HUDEP-2 (cell line): Measurements from ENCODE around the gene COL18A1.

ENCODE experiments used
- DNase-seq, 76 experiments: peaks; one replicate each; lab custom pipeline; 2025; ENCODE audit not compliant: unreplicated experiment in 76 of 76; lab: John Stamatoyannopoulos, UW

The COL18A1 gene

DNA sequence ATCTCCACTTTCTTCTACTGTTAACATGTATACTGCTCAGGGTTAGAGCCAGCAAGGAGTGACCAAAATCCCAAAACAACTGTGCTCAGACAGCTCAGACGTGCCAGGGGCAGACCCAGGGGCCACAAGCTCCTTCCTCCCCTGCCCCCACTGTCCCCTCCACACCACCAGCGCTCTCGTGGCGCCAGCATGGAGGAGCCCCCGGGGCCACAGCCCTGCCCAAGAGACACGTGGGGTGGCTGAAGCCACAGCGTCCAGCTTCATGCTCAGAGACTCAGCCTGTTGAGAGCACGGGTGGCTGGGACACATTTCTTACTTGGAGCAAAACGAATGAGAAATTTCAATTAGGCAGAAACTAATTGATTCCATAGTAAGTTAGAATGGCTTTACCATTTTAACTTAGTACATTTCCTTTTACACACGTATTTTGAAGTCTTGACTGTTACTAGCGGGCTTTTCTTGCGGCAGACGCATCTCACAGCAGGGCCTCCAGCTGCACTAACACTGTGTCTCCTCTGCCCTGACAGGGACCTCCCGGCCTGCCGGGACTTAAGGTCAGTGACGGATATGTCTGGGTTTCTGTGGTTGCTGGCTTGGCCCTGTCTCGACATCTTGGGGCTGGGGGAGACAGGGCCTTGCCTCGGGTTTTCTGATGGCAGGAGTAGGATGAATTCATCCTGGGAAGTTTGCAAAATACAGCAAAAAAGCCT is 83.1 kb downstream of the COL18A1 start:
- no peak for DNase-seq

- DNase-seq = no peak
Measured at GRCh38 chr21:45488931-45489721, 84.2 kb downstream of the COL18A1 start.

DNA sequence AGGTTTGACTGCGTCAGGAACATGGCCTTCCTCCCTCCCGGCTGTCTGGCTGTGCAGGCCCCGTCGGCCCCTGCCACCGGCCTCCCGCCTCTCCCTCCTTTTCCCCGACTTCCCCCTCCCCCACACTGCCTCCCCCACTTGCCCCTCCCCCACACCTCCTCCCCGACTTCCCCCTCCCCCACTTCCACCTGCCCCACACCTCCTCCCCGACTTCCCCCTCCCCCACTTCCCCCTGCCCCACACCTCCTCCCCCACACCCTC is 84.7 kb downstream of the COL18A1 start:
- DNase-seq = no peak

DNA sequence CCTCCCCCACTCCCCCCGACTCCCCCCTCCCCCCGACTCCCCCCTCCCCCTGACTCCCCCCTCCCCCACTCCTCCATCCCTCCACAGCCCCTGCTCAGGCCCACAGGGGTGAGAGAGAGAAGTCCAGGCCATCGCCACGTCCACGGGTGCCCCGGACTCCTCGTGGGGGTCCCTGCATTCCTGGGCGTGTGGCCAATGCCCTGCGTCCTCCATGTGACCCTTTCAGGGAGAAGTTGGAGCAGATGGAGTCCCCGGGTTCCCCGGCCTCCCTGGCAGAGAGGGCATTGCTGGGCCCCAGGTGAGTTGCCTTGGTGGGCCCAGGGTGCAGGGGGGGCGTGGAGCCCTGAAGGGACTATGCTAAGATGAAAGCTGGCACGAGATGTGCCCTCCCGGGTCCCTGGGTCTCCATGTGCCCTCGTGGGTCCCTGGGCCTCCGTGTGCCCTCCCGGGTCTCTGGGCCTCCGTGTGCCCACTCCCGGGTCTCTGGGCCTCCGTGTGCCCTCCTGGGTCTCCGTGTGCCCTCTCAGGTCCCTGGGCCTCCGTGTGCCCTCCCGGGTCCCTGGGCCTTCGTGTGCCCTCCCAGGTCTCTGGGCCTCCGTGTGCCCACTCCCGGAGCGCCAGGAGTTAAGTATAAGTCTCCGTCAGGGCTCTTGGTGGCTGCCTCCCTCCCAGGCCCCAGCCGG is 85.2 kb downstream of the COL18A1 start:
- no peak for DNase-seq

- no peak for DNase-seq
Measured at GRCh38 chr21:45491056-45491455, 86.1 kb downstream of the COL18A1 start.

GRCh38 chr21:45491623-45492022 is 86.7 kb downstream of the COL18A1 start:
- DNase-seq = no peak

DNA sequence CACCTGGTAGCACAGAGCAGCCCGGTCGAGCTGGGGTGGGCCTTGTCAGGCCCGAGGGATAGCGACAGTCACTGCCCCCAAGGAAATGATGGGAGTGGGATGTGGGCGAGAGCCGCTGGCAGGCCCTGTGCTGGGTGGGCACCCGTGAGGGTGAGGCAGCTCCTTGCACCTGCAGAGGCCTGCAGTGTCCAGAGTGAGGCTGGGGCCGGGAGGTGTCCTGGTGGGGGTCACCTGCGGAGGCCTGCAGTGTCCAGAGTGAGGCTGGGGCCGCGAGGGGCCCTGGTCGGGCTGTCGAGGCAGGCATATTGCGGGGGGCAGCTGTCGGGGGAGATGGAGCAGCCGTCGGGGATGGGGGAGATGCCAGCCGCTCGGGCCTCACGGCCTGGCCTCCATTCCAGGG is 87.8 kb downstream of the COL18A1 start:
- DNase-seq = no peak

- no peak for DNase-seq
Measured at GRCh38 chr21:45493401-45494001, 88.5 kb downstream of the COL18A1 start.

DNA sequence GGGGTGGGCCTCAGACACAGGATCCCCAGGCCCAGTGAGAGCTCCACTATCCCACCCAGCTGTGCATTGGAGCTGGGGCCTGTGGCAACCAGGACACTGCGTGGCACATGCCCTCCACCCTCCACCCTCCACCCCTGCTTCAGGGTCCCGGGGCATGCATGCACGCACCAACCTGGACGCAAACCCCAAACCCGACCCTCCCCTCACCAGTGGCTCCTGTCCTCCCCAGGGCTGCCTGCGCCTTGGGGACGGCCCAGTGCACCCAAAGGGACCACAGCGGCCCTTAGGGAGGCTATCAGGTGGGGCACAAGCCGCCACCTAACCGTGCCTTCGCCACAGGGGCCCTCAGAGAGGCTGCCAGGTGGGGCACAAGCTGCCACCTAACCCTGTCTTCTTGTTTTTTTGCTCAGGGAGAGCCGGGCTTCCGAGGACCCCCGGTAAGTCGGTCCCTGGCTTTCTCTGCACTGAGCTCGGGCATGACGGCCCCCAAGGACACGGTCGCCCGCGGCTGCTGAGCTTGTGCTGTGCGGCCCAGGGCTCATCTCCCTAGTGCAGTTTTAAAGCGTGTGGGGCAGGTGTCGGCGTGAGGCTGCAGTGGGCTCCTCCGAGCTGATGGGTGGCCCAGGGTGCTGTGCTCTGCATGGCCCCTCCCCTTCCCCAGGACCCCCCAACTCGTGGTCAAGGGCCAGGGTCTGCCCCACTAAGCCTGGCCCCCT is 89.3 kb downstream of the COL18A1 start:
- DNase-seq = no peak

DNA sequence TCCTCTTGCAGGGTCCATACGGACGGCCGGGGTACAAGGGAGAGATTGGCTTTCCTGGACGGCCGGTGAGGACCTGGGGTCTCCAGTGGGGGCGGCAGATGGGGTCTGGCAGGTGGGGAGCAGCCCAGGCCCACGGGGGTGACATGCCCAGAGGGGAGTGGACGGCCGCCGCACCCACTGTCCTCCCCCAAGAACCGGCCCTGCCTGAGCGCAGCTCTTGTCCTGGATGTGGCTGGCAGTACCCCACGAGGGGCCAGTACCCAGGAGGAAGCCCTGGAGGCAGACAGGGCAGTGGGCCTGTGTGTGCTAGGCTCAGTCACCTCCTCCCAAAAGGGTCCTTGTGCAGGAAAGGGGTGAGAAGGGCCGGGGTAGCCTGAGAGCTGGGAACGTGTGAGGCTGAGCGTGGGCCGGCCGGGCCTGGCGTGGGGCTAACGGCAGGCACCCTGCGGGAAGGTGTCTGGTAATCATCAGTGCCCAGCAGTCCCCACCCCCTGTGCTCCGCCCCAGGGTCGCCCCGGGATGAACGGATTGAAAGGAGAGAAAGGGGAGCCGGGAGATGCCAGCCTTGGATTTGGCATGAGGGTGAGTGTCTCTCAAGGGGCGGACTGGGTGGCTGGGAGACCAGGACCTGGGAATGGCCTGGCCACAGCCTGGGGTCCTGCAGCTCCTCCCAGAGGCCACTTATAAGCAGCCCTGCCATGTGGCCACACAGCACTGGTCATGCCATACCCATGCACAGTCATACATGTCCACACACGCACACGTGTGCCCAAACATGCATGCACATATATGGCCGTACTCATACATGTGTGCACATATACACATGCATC is 90.1 kb downstream of the COL18A1 start:
- no peak for DNase-seq

DNA sequence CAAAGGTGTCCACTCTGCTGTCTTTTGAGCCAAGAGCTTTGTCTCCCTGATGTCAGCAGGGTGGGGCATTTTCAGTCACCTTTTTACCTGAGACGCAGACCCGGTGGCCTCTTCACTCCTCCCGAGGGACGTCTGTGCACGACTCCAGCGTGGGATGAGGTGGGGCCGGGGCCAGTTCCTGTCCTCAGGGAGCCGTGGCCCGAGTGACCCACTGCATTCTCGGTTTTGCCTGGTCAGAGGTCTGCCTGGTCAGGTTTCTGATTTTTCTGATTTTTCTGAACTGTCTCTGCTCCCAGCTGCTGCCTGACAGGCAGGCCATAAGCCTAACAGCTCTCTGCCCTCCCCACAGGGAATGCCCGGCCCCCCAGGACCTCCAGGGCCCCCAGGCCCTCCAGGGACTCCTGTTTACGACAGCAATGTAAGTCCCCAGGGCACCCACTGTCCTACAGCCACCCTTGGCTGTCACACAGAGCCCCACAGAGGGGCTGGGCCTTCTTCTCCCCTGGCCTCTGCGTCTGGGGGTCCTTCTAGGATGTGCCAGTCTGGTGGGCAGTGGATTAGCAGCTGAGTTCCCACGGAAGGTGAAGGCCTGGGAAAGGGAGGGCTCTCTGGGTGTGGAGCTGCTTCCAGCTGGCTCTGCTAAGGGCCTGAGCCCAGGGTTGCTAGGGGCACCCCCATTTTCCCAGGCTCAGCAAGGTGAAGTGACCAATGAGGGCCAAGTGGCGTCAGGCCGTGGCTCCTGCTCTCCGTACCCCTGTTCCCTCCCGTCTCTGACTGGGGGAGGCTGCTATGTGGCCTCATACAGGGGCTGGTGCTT is 91.4 kb downstream of the COL18A1 start:
- DNase-seq = no peak

DNA sequence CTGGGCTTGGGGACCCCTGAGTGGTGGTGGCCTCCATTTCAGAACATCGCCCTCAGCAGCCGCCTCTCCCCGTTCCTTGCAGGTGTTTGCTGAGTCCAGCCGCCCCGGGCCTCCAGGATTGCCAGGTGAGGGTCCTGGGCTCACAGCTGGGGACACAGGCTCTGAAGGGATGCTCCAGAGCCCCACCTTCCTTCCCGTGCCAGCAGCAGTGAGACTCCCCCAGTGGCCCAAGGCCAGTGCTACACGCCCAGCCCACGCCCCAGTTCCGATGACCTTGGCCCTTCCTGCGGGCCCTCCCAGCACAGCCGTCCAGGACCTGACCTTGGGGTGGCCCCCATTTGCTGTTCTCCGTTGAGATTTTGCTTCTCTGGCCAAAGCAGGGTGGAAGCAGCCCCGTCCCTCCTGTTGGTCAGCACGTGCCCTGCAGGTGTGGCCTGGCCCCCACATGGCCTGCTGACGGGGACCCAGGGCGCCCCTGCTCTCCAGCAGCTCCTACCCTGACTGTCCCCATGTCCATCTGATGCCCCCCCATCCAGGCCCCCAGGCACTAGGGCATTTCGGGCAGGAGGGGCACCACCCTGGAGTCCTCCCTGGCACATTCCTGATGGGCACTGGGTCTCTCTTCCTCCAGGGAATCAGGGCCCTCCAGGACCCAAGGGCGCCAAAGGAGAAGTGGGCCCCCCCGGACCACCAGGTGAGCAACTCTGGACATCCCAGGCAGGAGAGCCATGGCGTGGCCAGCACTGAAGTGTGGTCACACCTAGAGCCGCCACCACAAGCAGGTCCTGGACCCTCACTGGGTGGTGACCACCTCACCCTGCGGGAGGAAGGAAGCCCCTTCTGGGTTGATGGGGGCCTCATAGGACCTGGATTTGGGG is 92.2 kb downstream of the COL18A1 start:
- DNase-seq = no peak

DNA sequence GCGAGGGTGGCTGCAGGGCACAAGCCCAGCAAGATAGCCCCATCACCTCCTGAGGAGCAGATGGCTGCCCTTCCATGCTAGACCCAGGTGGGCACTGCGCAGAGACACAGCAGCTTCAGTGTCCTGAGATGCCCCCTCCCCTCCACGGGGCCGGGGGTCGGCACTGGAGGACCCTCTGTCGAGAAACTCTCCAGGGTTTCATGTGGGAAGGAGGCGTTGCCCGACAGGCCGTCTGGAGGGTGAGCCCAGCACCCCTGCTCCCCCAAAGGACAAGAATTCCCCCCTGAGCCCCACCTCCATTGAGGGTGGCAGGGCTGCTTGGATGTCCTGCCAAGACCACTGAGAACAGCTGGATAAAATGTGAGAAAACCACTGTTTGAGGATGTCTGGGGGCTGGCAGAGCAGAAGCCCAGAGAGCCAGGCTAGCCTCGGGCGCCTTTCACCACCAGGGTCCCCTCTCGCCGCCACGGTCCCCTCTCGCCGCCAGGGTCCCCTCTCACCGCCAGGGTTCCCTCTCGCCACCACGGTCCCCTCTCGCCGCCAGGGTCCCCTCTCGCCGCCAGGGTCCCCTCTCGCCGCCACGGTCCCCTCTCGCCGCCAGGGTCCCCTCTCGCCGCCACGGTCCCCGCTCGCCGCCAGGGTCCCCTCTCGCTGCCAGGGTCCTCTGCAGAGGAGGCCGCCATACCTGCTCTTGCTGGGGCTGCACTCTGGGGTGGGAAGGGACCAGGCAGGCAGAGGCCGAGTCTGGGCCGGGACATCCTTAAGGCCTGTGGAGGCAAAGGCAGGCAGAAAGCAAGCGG is 93.1 kb downstream of the COL18A1 start:
- DNase-seq = no peak

DNA sequence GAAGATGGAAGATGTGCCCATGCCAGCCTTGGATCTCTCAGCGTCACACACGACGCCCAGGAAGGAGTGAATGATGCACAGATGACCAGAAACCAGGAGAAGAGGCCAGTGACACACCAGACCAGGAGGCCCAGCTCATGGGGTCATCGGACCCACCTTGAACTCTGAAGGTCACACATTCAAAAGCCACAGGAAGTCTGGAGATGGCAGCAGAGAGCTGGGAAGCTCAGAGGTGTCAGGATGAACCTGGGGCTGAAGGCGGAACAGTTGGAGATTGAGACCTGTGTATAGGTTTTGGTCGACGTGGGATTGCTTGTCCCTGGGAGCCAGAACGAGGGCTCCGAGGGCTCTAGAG is 93.7 kb downstream of the COL18A1 start:
- DNase-seq = no peak

DNA sequence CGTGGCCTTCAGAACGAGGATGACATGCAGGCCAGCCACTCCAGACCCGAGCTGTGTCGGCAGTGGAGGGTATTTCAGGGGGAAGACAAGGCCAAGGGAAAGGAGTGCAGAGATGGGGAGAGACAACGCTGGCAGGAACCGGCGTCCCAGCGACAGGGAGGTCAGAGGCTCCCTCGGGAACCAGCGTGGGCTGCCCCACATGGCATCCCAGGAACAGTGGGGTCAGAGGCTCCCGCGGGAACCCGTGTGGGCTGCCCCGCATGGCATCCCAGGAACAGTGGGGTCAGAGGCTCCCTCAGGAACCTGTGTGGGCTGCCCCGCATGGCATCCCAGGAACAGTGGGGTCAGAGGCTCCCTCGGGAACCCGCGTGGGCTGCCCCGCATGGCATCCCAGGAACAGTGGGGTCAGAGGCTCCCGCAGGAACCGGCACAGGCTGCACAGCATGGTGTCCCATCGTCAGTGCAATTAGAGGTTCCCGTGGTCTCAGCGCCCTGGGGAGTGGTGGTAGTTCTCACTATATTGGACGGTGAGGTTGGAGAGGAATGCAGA is 94.3 kb downstream of the COL18A1 start:
- no peak for DNase-seq

- DNase-seq = no peak
Measured at GRCh38 chr21:45499970-45500577, 95.1 kb downstream of the COL18A1 start.
